Gastroesophageal sphincter (tissue), 4 donors: ENCODE measurements around the gene CDH5. TPM values are rescaled to one million over a fixed set of nuclear protein-coding genes. Genes with fewer than 3 reads are reported as not detected.
A peak's percentile ranks its signal among the peaks of the same experiment; 100 is the strongest.

Experiments
- ATAC-seq: fragments of 150-250 bp; one replicate; pipeline ENCODE4 v1.9.1; 2016; ENCODE audit warnings: mild to moderate bottlenecking, moderate library complexity
- H3K27ac ChIP-seq, 4 donors: fragments of 200-600 bp; sonication (generic) in 3 of 4; 1 replicate in 3 of 4; 2 replicates in 1 of 4; pipeline ENCODE4 v1.5.1; 2016 to 2019
- H3K27me3 ChIP-seq: fragments of 200-600 bp; sonication (generic); one replicate; pipeline ENCODE4 v1.5.1; 2019
- H3K36me3 ChIP-seq, 2 donors: fragments of 200-600 bp; sonication (generic); one replicate each; pipeline ENCODE4 v1.5.1; 2019; ENCODE audit warnings: control low read depth in 1 of 2
- H3K4me1 ChIP-seq, 3 donors: fragments of 200-600 bp; sonication (generic); 1 replicate in 2 of 3; 2 replicates in 1 of 3; pipeline ENCODE4 v1.5.1; 2016 to 2019; ENCODE audit warnings: control low read depth in 2 of 3
- H3K4me3 ChIP-seq, 2 donors: fragments of 200-600 bp; sonication (generic); one replicate each; pipeline ENCODE4 v1.5.1; 2019; ENCODE audit warnings: mild to moderate bottlenecking in 1 of 2, moderate library complexity in 1 of 2
- H3K9me3 ChIP-seq, 3 donors: fragments of 200-600 bp; sonication (generic); one replicate each; pipeline ENCODE4 v1.5.1; 2017 to 2019; ENCODE audit warnings: control low read depth in 2 of 3
- CTCF ChIP-seq, 4 experiments: fragments of 200-600 bp in 2 of 4; fragments of 450-650 bp in 2 of 4; sonication (generic) in 1 of 4; IDR thresholded peaks; one replicate each; pipeline ENCODE4 v1.5.1; 2017 to 2019; ENCODE audit warnings: antibody characterized with exemption in 4 of 4, mild to moderate bottlenecking in 2 of 4, moderate library complexity in 2 of 4
- EP300 ChIP-seq: sonication (generic); formaldehyde crosslinking; IDR thresholded peaks from one replicate; pipeline ENCODE4 v1.6.1; 2017; ENCODE audit warnings: antibody characterized with exemption, mild to moderate bottlenecking
- POLR2A ChIP-seq, 2 donors: fragments of 450-650 bp; IDR thresholded peaks; one replicate each; pipeline ENCODE4 v1.6.1; 2017; ENCODE audit warnings: antibody characterized with exemption in 2 of 2, mild to moderate bottlenecking in 2 of 2, moderate library complexity in 1 of 2
- POLR2AphosphoS5 ChIP-seq: sonication (generic); formaldehyde crosslinking; IDR thresholded peaks from one replicate; pipeline ENCODE4 v1.6.1; 2017; ENCODE audit warnings: antibody characterized with exemption
- WGBS, 2 donors: methylation state at CpG; one replicate each; pipeline ENCODE4 v1.1.5; 2018; ENCODE audit warnings: low coverage in 1 of 2; 5-methylcytosine and 5-hydroxymethylcytosine counted together
- total RNA-seq, 4 donors: library from RNA; depleted of rRNA; stranded (reverse); fragments of >200 nt; gene quantifications; one replicate each; pipeline ENCODE4 v1.1.0, GENCODE V29; 2016

The CDH5 gene
- total RNA-seq, 4 donors from 2014 or later: 16.2 to 50.1 (median 38.5) TPM

GRCh38 chr16:66421891-66422290, 55.4 kb downstream of the CDH5 start:
- Histone ChIP-seq H3K9me3 (no peaks in the 10 kb centered on the region), H3K36me3 (no peaks in the 10 kb centered on the region), H3K27ac (no peak overlapping the region), H3K4me3 (no peak overlapping the region), H3K27me3 (peaks cover 46% of the 10 kb centered on the region), H3K4me1 (peaks cover 0 to 10% (median 6%) of the 10 kb centered on the region in 3 donors)
- TF ChIP-seq POLR2A (IDR thresholded peaks at IDR 0.05) (no peak), EP300 (no peak), CTCF (IDR thresholded peaks at IDR 0.05) (no peak), POLR2AphosphoS5 (no peak)
- ATAC-seq: no peak
- 53 to 75% methylated on average over 3 of the region's 6 CpGs for WGBS, 2 donors

GRCh38 chr16:66422366-66422765, 55.9 kb downstream of the CDH5 start:
- Histone ChIP-seq H3K27ac (no peak overlapping the region), H3K4me1 (peaks cover 0 to 13% (median 8%) of the 10 kb centered on the region in 3 donors), H3K27me3 (peaks cover 49% of the 10 kb centered on the region), H3K4me3 (no peak overlapping the region), H3K36me3 (no peaks in the 10 kb centered on the region), H3K9me3 (no peaks in the 10 kb centered on the region)
- TF ChIP-seq CTCF (IDR thresholded peaks at IDR 0.05) (no peak), POLR2A (IDR thresholded peaks at IDR 0.05) (no peak), POLR2AphosphoS5 (no peak), EP300 (no peak)
- no peak for ATAC-seq
- WGBS, 2 donors: 75% methylated on average over 2 of the region's 2 CpGs; no CpG with 5 or more reads in 1 of the 2 donors

GRCh38 chr16:66423177-66423576, 56.7 kb downstream of the CDH5 start:
- peaks cover 0 to 21% (median 13%) of the 10 kb centered on the region in 3 donors for H3K4me1 ChIP-seq
- no peaks in the 10 kb centered on the region for H3K9me3 ChIP-seq
- H3K27ac ChIP-seq: no peak overlapping the region
- no peak overlapping the region for H3K4me3 ChIP-seq
- no peak for TF ChIP-seq EP300
- ATAC-seq: no peak
- H3K27me3 ChIP-seq: peaks cover 52% of the 10 kb centered on the region
- 91 to 92% methylated on average over 1 of the region's 1 CpG for WGBS, 2 donors
- no peaks in the 10 kb centered on the region for H3K36me3 ChIP-seq

GRCh38 chr16:66425651-66426050, 59.2 kb downstream of the CDH5 start:
- H3K4me3 ChIP-seq: no peak overlapping the region
- no peaks in the 10 kb centered on the region for H3K36me3 ChIP-seq
- no peak for TF ChIP-seq EP300
- TF ChIP-seq POLR2A (IDR thresholded peaks at IDR 0.05): no peak
- no peak for TF ChIP-seq POLR2AphosphoS5
- no peak for TF ChIP-seq CTCF (IDR thresholded peaks at IDR 0.05)
- H3K9me3 ChIP-seq: no peaks in the 10 kb centered on the region
- H3K27me3 ChIP-seq: peaks cover 55% of the 10 kb centered on the region
- no peak for ATAC-seq
- no peak overlapping the region for H3K27ac ChIP-seq
- WGBS, 2 donors: 0 to 29% methylated on average over 1 of the region's 8 CpGs
- H3K4me1 ChIP-seq: peaks cover 0 to 21% (median 13%) of the 10 kb centered on the region in 3 donors

GRCh38 chr16:66426112-66427035, 59.9 kb downstream of the CDH5 start:
- peak; percentile 35 for ATAC-seq
- Histone ChIP-seq H3K27me3 (peaks cover 55% of the 10 kb centered on the region), H3K27ac (no peak overlapping the region), H3K4me1 (peaks cover 0 to 21% (median 13%) of the 10 kb centered on the region in 3 donors), H3K4me3 (peak overlapping the region in 1 of 2 donors; percentile 64), H3K36me3 (no peaks in the 10 kb centered on the region), H3K9me3 (no peaks in the 10 kb centered on the region)
- TF ChIP-seq EP300: no peak
- peak; percentile 20 for TF ChIP-seq POLR2AphosphoS5
- 15 to 40% methylated on average over 1 to 32 of the region's 56 CpGs for WGBS, 2 donors
